Memory B cell (primary cell): ENCODE data around the gene EDNRA.

Experiments used
- ATAC-seq: fragments of 150-1000 bp; cut with Tn5 transposase; 2 replicates; pipeline ENCODE4 v1.10.0; 2021; ENCODE audit warnings: low read depth, mild to moderate bottlenecking, moderate library complexity
- DNase-seq, 2 donors: peaks; one replicate each; pipeline ENCODE4 v3.0.0; 2022; ENCODE audit warnings: low spot score in 2 of 2
- H3K27ac Mint-ChIP-seq: one replicate; pipeline ENCODE4 v1.8.0; 2022; ENCODE audit warnings: mild to moderate bottlenecking, moderate library complexity, mixed read lengths
- H3K27me3 Mint-ChIP-seq: one replicate; pipeline ENCODE4 v1.8.0; 2022; ENCODE audit warnings: mixed read lengths
- H3K36me3 Mint-ChIP-seq: one replicate; pipeline ENCODE4 v1.8.0; 2022; ENCODE audit warnings: mild to moderate bottlenecking, mixed read lengths
- H3K4me1 Mint-ChIP-seq: one replicate; pipeline ENCODE4 v1.8.0; 2022; ENCODE audit warnings: mixed read lengths
- H3K4me3 Mint-ChIP-seq: one replicate; pipeline ENCODE4 v1.8.0; 2022; ENCODE audit warnings: mild to moderate bottlenecking, moderate library complexity, mixed read lengths
- H3K9me3 Mint-ChIP-seq: one replicate; pipeline ENCODE4 v1.8.0; 2022; ENCODE audit warnings: mixed read lengths

The EDNRA gene

GRCh38 chr4:147539959-147540358 is 59.1 kb downstream of the EDNRA start:
- Mint-ChIP-seq H3K27me3 (peaks cover 6% of the 10 kb centered on the region), H3K4me1 (no peaks in the 10 kb centered on the region), H3K4me3 (no peak overlapping the region), H3K36me3 (no peaks in the 10 kb centered on the region), H3K27ac (no peak overlapping the region), H3K9me3 (peaks cover 1% of the 10 kb centered on the region)
- DNase-seq (no peak), ATAC-seq (no peak)

- H3K4me3 Mint-ChIP-seq: no peak overlapping the region
- DNase-seq (no peak), ATAC-seq (no peak)
- no peaks in the 10 kb centered on the region for H3K4me1 Mint-ChIP-seq
- H3K9me3 Mint-ChIP-seq: peaks cover 1% of the 10 kb centered on the region
- no peaks in the 10 kb centered on the region for H3K36me3 Mint-ChIP-seq
- H3K27ac Mint-ChIP-seq: no peak overlapping the region
- H3K27me3 Mint-ChIP-seq: peaks cover 6% of the 10 kb centered on the region
Observed at GRCh38 chr4:147542229-147542990, 61.5 kb downstream of the EDNRA start.

- H3K27ac Mint-ChIP-seq: no peak overlapping the region
- H3K4me1 Mint-ChIP-seq: no peaks in the 10 kb centered on the region
- peaks cover 6% of the 10 kb centered on the region for H3K27me3 Mint-ChIP-seq
- no peak overlapping the region for H3K4me3 Mint-ChIP-seq
- ATAC-seq (no peak), DNase-seq (no peak)
- H3K36me3 Mint-ChIP-seq: no peaks in the 10 kb centered on the region
- peaks cover 1% of the 10 kb centered on the region for H3K9me3 Mint-ChIP-seq
Observed at GRCh38 chr4:147543034-147543433, 62.1 kb downstream of the EDNRA start.

DNA sequence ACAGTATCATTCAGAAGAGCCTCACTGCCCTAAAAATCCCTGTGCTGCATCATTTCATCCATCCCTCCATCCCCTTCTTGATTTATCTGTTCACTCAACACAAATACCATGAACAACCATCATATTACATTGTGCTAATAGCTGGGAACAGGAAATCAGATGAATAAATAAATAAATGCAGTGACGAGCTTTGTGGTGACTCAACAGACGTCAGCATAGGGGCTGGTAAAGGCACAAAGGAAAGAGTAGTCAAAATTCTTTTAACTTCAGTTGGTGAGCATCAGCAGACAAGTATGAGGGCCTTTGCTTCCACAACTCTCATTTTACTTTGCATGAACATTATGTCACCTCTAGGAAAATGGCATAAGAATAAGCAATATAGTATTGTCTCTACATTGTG is 65.5 kb downstream of the EDNRA start:
- Mint-ChIP-seq H3K4me1 (peaks cover 6% of the 10 kb centered on the region), H3K36me3 (no peaks in the 10 kb centered on the region), H3K27ac (no peak overlapping the region), H3K4me3 (no peak overlapping the region), H3K9me3 (peaks cover 3% of the 10 kb centered on the region), H3K27me3 (peaks cover 8% of the 10 kb centered on the region)
- DNase-seq (no peak), ATAC-seq (no peak)

GRCh38 chr4:147547314-147548056 is 66.6 kb downstream of the EDNRA start:
- peaks cover 6% of the 10 kb centered on the region for H3K4me1 Mint-ChIP-seq
- DNase-seq: no peak
- no peaks in the 10 kb centered on the region for H3K36me3 Mint-ChIP-seq
- no peak for ATAC-seq
- peaks cover 8% of the 10 kb centered on the region for H3K27me3 Mint-ChIP-seq
- no peak overlapping the region for H3K27ac Mint-ChIP-seq
- H3K9me3 Mint-ChIP-seq: peaks cover 8% of the 10 kb centered on the region
- H3K4me3 Mint-ChIP-seq: no peak overlapping the region

DNA sequence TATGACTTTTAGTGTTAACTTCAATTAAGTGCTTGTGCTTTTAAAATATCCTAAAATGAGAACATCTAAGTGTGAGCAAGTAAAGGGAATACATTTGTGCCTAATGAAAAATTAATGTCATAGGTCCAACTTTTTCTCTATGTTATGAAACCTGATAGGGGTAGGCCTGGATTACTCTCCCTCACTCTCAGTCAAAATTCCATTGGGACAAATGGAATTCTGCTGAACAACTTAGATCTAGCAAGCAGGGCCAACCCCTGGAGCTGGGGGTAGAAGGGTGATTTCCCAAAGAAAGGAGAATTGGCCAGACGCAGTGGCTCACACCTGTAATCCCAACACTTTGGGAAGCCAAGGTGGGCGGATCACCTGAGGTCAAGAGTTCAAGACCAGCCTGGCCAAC is 67.4 kb downstream of the EDNRA start:
- no peaks in the 10 kb centered on the region for H3K36me3 Mint-ChIP-seq
- H3K27me3 Mint-ChIP-seq: peaks cover 5% of the 10 kb centered on the region
- H3K4me1 Mint-ChIP-seq: peaks cover 6% of the 10 kb centered on the region
- DNase-seq (no peak), ATAC-seq (no peak)
- no peak overlapping the region for H3K4me3 Mint-ChIP-seq
- H3K9me3 Mint-ChIP-seq: peaks cover 7% of the 10 kb centered on the region
- no peak overlapping the region for H3K27ac Mint-ChIP-seq

- Mint-ChIP-seq H3K27ac (no peak overlapping the region), H3K27me3 (peaks cover 2% of the 10 kb centered on the region), H3K36me3 (no peaks in the 10 kb centered on the region), H3K4me3 (no peak overlapping the region), H3K4me1 (peaks cover 6% of the 10 kb centered on the region), H3K9me3 (peaks cover 7% of the 10 kb centered on the region)
- DNase-seq (no peak), ATAC-seq (no peak)
Observed at GRCh38 chr4:147550626-147551246, 69.8 kb downstream of the EDNRA start.

- no peaks in the 10 kb centered on the region for H3K4me1 Mint-ChIP-seq
- DNase-seq (no peak), ATAC-seq (no peak)
- no peak overlapping the region for H3K27ac Mint-ChIP-seq
- no peak overlapping the region for H3K4me3 Mint-ChIP-seq
- H3K36me3 Mint-ChIP-seq: peaks cover 1% of the 10 kb centered on the region
- peaks cover 4% of the 10 kb centered on the region for H3K27me3 Mint-ChIP-seq
- no peaks in the 10 kb centered on the region for H3K9me3 Mint-ChIP-seq
Observed at GRCh38 chr4:147560625-147561024, 79.7 kb downstream of the EDNRA start.

DNA sequence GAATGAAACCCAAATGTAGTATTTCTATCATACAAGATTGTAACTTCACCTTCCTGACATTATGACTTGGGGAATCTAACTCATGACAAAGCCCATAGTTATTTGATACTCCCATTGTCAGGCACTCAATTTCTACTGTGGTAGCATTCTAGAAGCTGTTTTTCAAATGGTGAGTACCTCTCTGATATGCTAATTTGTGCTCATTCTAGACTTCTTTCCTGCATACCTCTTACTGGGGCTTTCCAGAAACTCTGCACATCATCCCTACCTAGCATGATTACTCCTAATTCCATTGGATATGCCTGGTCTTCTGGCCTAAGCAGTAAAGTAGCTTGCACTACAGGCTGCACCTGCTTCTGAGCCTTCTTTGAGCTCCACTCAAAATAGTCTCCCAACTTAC is 85.9 kb downstream of the EDNRA start:
- peaks cover 7% of the 10 kb centered on the region for H3K27me3 Mint-ChIP-seq
- ATAC-seq: no peak

GRCh38 chr4:147567276-147567675 is 86.4 kb downstream of the EDNRA start:
- no peaks in the 10 kb centered on the region for H3K36me3 Mint-ChIP-seq
- peaks cover 5% of the 10 kb centered on the region for H3K9me3 Mint-ChIP-seq
- H3K27ac Mint-ChIP-seq: no peak overlapping the region
- no peak overlapping the region for H3K4me3 Mint-ChIP-seq
- no peaks in the 10 kb centered on the region for H3K4me1 Mint-ChIP-seq
- DNase-seq (no peak), ATAC-seq (no peak)
- peaks cover 7% of the 10 kb centered on the region for H3K27me3 Mint-ChIP-seq

More for the DNA sequence above, 85.9 kb downstream of the EDNRA start:
- Mint-ChIP-seq H3K27ac (no peak overlapping the region), H3K36me3 (no peaks in the 10 kb centered on the region), H3K4me1 (no peaks in the 10 kb centered on the region), H3K9me3 (peaks cover 5% of the 10 kb centered on the region), H3K4me3 (no peak overlapping the region)
- no peak for DNase-seq

GRCh38 chr4:147570616-147571015 is 89.7 kb downstream of the EDNRA start:
- no peak overlapping the region for H3K4me3 Mint-ChIP-seq
- H3K27ac Mint-ChIP-seq: no peak overlapping the region
- H3K4me1 Mint-ChIP-seq: no peaks in the 10 kb centered on the region
- peaks cover 5% of the 10 kb centered on the region for H3K9me3 Mint-ChIP-seq
- H3K27me3 Mint-ChIP-seq: peaks cover 7% of the 10 kb centered on the region
- DNase-seq (no peak), ATAC-seq (no peak)
- H3K36me3 Mint-ChIP-seq: no peaks in the 10 kb centered on the region

DNA sequence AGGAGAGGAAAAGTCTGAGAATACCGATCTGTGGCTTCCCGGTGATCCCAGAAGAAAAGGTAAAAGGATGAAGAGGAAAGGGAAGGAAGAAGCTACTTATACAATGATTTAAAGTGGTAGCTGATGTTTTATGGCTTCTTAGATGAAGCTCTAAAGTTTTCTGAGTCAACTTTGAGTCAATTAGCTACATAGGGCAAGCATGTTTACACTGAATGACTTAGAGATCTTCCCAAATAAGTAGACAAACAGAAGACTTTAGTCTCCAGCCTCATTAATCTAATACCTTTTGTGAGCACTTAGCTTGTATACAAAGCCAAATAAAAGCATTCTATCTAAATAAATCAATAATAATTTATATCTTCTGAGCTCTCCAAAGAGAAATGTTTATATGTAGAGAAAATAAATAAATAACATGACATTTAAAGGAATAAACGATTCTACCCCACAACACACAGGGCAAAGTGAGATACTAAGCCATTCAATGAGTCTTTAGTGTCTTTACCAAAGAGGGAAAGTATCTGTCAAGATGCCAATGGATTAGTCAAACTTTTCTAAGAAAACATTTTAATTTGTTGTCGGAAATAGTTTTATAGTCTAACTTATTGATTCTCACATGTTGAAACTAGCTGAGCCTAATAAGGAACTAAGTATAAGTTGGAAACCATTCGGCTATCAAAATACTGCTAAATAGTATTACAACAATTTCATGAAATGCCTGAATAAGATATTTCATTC is 90.3 kb downstream of the EDNRA start:
- no peak for DNase-seq
- H3K27me3 Mint-ChIP-seq: peaks cover 9% of the 10 kb centered on the region
- ATAC-seq: no peak
- H3K4me1 Mint-ChIP-seq: no peaks in the 10 kb centered on the region
- no peaks in the 10 kb centered on the region for H3K36me3 Mint-ChIP-seq
- no peak overlapping the region for H3K27ac Mint-ChIP-seq
- peaks cover 5% of the 10 kb centered on the region for H3K9me3 Mint-ChIP-seq
- no peak overlapping the region for H3K4me3 Mint-ChIP-seq

DNA sequence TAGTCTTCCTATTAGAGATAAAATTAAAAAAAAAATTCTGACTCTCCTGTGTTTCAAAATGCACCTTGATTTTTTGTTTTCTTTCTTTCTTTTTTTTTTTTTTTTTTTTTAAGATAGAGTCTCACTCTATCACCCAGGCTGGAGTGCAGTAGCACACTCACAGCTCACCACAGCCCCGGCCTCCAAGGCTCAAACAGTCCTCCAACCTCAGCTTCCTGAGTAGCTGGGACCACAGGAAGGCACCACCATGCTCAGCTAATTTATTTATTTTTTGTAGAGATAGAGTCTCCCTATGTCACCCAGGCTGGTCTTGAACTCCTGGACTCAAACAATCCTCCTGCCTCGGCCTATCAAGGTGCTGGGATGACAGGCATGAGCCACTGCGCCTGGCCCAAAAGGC is 95.2 kb downstream of the EDNRA start:
- H3K4me3 Mint-ChIP-seq: no peak overlapping the region
- ATAC-seq: no peak
- H3K27ac Mint-ChIP-seq: no peak overlapping the region
- peaks cover 9% of the 10 kb centered on the region for H3K27me3 Mint-ChIP-seq
- DNase-seq: no peak
- H3K4me1 Mint-ChIP-seq: no peaks in the 10 kb centered on the region
- H3K36me3 Mint-ChIP-seq: no peaks in the 10 kb centered on the region
- peaks cover 2% of the 10 kb centered on the region for H3K9me3 Mint-ChIP-seq

DNA sequence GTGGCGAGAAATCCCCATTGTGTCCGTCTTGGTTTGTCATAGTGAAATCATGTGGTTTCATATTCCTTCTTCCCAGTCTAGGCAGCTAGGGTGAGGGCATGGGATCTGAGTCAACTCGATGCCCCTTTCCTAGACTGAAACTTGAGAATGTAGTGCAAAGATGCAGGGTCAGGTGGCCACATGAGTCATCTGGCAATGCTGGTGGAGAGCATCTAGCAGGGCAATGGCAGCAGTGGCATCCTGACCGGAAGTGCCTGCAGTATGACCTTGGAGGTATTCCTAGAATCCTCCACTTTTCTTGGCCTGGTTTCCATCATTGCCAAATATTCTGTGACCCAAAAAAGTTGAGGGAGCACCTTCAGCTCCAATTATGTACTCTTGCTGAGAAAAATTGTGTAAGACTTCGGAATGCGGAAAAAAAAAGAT is 97.2 kb downstream of the EDNRA start:
- no peaks in the 10 kb centered on the region for H3K4me1 Mint-ChIP-seq
- no peaks in the 10 kb centered on the region for H3K36me3 Mint-ChIP-seq
- H3K27ac Mint-ChIP-seq: no peak overlapping the region
- H3K4me3 Mint-ChIP-seq: no peak overlapping the region
- H3K27me3 Mint-ChIP-seq: peaks cover 9% of the 10 kb centered on the region
- ATAC-seq (no peak), DNase-seq (no peak)
- peaks cover 2% of the 10 kb centered on the region for H3K9me3 Mint-ChIP-seq
